ENCODE results near the gene EFR3B. TPM values are rescaled to one million over a fixed set of nuclear protein-coding genes. Genes with fewer than 3 reads are reported as not detected.

Gene EFR3B
- total and polyA plus RNA-seq, 9 donors, result 0.36 to 4.5 (median 1.4) TPM

GRCh38 chr2:25056098-25056821 lies 14.4 kb downstream of the EFR3B start:
- no peaks in the 10 kb centered on the region for H3K9me3 ChIP-seq
- H3K4me3 ChIP-seq, result no peak overlapping the region
- no peaks in the 10 kb centered on the region for H3K4me1 ChIP-seq (ENCODE audit: insufficient read depth)
- H3K27ac ChIP-seq, result no peak overlapping the region
- TF ChIP-seq EP300 (IDR thresholded peaks at IDR 0.05) (no peak), POLR2A (IDR thresholded peaks at IDR 0.05) (no peak), CTCF (IDR thresholded peaks at IDR 0.05) (no peak)
- intact Hi-C loops (cut with DNase I), result no loop called here
- WGBS, 3 donors, result 51 to 65% (median 55%) methylated on average over 9 of the region's 9 CpGs
- no peaks in the 10 kb centered on the region for H3K27me3 ChIP-seq
- no peaks in the 10 kb centered on the region for H3K36me3 ChIP-seq
- no peak for DNase-seq

- Histone ChIP-seq H3K27ac (no peak overlapping the region), H3K4me1 (ENCODE audit: insufficient read depth) (no peaks in the 10 kb centered on the region), H3K27me3 (no peaks in the 10 kb centered on the region), H3K4me3 (no peak overlapping the region), H3K9me3 (no peaks in the 10 kb centered on the region), H3K36me3 (no peaks in the 10 kb centered on the region)
- DNase-seq, result no peak
- WGBS, 3 donors, result 89 to 92% (median 91%) methylated on average over 11 of the region's 11 CpGs
- no peak for TF ChIP-seq CTCF (IDR thresholded peaks at IDR 0.05)
- TF ChIP-seq EP300 (IDR thresholded peaks at IDR 0.05), result no peak
- no peak for TF ChIP-seq POLR2A (IDR thresholded peaks at IDR 0.05)
- intact Hi-C loops (cut with DNase I), result no loop called here
Observed at GRCh38 chr2:25062511-25062917, 20.6 kb downstream of the EFR3B start.

GRCh38 chr2:25063876-25064660 lies 22.2 kb downstream of the EFR3B start:
- no peak for DNase-seq
- Histone ChIP-seq H3K36me3 (no peaks in the 10 kb centered on the region), H3K27me3 (no peaks in the 10 kb centered on the region), H3K4me1 (ENCODE audit: insufficient read depth) (no peaks in the 10 kb centered on the region), H3K27ac (no peak overlapping the region), H3K4me3 (no peak overlapping the region), H3K9me3 (no peaks in the 10 kb centered on the region)
- WGBS, 3 donors, result 34 to 56% (median 39%) methylated on average over 13 of the region's 13 CpGs
- intact Hi-C loops (cut with DNase I), result no loop called here
- TF ChIP-seq EP300 (IDR thresholded peaks at IDR 0.05) (no peak), CTCF (IDR thresholded peaks at IDR 0.05) (no peak), POLR2A (IDR thresholded peaks at IDR 0.05) (no peak)

GRCh38 chr2:25065768-25066167 lies 23.9 kb downstream of the EFR3B start:
- Histone ChIP-seq H3K27ac (no peak overlapping the region), H3K9me3 (no peaks in the 10 kb centered on the region), H3K4me3 (no peak overlapping the region), H3K4me1 (ENCODE audit: insufficient read depth) (no peaks in the 10 kb centered on the region), H3K27me3 (no peaks in the 10 kb centered on the region), H3K36me3 (no peaks in the 10 kb centered on the region)
- intact Hi-C loops (cut with DNase I), result no loop called here
- WGBS, 3 donors, result 92 to 96% (median 93%) methylated on average over 4 of the region's 4 CpGs
- TF ChIP-seq EP300 (IDR thresholded peaks at IDR 0.05) (no peak), CTCF (IDR thresholded peaks at IDR 0.05) (no peak), POLR2A (IDR thresholded peaks at IDR 0.05) (no peak)
- DNase-seq, result no peak

All from ovary (tissue), 9 donors.